ENCODE data around the gene MORC1. TPM values are rescaled to one million over a fixed set of nuclear protein-coding genes. Genes with fewer than 3 reads are reported as not detected.

The MORC1 gene
- total and polyA plus RNA-seq, 9 donors, result 0.05 to 0.52 (median 0.12) TPM; not detected in 4

- DNase-seq, result no peak
- TF ChIP-seq POLR2A (IDR thresholded peaks at IDR 0.05) (no peak), EP300 (IDR thresholded peaks at IDR 0.05) (no peak), CTCF (IDR thresholded peaks at IDR 0.05) (no peak)
- H3K27me3 ChIP-seq, result no peaks in the 10 kb centered on the region
- intact Hi-C loops (cut with DNase I), result no loop called here
- no peaks in the 10 kb centered on the region for H3K4me1 ChIP-seq (ENCODE audit: insufficient read depth)
- 85 to 93% (median 92%) methylated on average over 4 of the region's 4 CpGs for WGBS, 3 donors
- no peaks in the 10 kb centered on the region for H3K9me3 ChIP-seq
- H3K36me3 ChIP-seq, result no peaks in the 10 kb centered on the region
- no peak overlapping the region for H3K27ac ChIP-seq
- H3K4me3 ChIP-seq, result no peak overlapping the region
Observed at GRCh38 chr3:109109574-109109973, 8.4 kb downstream of the MORC1 start.

DNA sequence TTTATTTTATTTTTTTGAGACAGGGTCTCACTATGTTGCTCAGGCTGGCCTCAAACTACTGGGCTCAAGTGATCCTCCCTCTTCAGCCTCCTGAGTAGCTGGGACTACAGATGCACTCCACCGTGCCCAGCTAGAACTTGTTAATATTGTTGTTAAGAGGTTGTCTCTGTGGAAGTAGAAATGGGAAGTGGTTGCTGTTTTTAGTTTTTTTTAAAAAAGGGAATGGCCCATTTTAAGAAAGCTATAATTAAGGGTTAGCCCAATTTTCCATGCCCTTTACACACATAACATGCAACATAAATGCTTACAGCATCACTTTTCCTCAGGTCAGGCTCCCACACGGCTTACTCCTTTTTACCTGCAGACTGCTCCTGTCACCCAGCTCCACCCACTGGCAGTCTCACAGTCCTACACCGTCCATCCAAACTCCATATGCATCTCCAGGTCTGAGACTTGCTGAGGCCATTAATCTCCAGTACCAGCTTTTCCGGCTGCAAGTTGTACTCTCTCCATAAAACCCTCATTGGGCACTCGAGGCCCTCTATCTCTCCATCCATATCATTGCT is 19.8 kb downstream of the MORC1 start:
- no peak for DNase-seq
- Histone ChIP-seq H3K4me1 (ENCODE audit: insufficient read depth) (peaks cover 2% of the 10 kb centered on the region), H3K36me3 (no peaks in the 10 kb centered on the region), H3K4me3 (no peak overlapping the region), H3K9me3 (no peaks in the 10 kb centered on the region), H3K27ac (no peak overlapping the region), H3K27me3 (no peaks in the 10 kb centered on the region)
- no peak for TF ChIP-seq POLR2A (IDR thresholded peaks at IDR 0.05)
- TF ChIP-seq CTCF (IDR thresholded peaks at IDR 0.05), result no peak
- no peak for TF ChIP-seq EP300 (IDR thresholded peaks at IDR 0.05)
- intact Hi-C loops (cut with DNase I), result no loop called here
- 78 to 85% (median 82%) methylated on average over 5 of the region's 5 CpGs for WGBS, 3 donors

GRCh38 chr3:109095166-109095565 is 22.8 kb downstream of the MORC1 start:
- no peak for TF ChIP-seq CTCF (IDR thresholded peaks at IDR 0.05)
- no peak for TF ChIP-seq POLR2A (IDR thresholded peaks at IDR 0.05)
- no peak for TF ChIP-seq EP300 (IDR thresholded peaks at IDR 0.05)
- Histone ChIP-seq H3K4me1 (ENCODE audit: insufficient read depth) (peaks cover 3% of the 10 kb centered on the region), H3K9me3 (no peaks in the 10 kb centered on the region), H3K27me3 (no peaks in the 10 kb centered on the region), H3K4me3 (no peak overlapping the region), H3K27ac (no peak overlapping the region), H3K36me3 (no peaks in the 10 kb centered on the region)
- WGBS, 3 donors, result 94 to 95% (median 95%) methylated on average over 1 of the region's 1 CpG
- intact Hi-C loops (cut with DNase I), result no loop called here
- DNase-seq, result no peak

GRCh38 chr3:109093561-109093960 is 24.4 kb downstream of the MORC1 start:
- no peaks in the 10 kb centered on the region for H3K27me3 ChIP-seq
- peaks cover 1% of the 10 kb centered on the region for H3K4me1 ChIP-seq (ENCODE audit: insufficient read depth)
- intact Hi-C loops (cut with DNase I), result no loop called here
- H3K4me3 ChIP-seq, result no peak overlapping the region
- no peaks in the 10 kb centered on the region for H3K9me3 ChIP-seq
- no peaks in the 10 kb centered on the region for H3K36me3 ChIP-seq
- no peak overlapping the region for H3K27ac ChIP-seq
- TF ChIP-seq POLR2A (IDR thresholded peaks at IDR 0.05) (no peak), EP300 (IDR thresholded peaks at IDR 0.05) (no peak), CTCF (IDR thresholded peaks at IDR 0.05) (no peak)
- DNase-seq, result no peak
